Measurements from ENCODE around the gene MAGED2. TPM values are rescaled to one million over a fixed set of nuclear protein-coding genes. Genes with fewer than 3 reads are reported as not detected.

The MAGED2 gene
- total RNA-seq, 4 donors from 2014 or later, result 59.6 to 85.2 (median 72.8) TPM

DNA sequence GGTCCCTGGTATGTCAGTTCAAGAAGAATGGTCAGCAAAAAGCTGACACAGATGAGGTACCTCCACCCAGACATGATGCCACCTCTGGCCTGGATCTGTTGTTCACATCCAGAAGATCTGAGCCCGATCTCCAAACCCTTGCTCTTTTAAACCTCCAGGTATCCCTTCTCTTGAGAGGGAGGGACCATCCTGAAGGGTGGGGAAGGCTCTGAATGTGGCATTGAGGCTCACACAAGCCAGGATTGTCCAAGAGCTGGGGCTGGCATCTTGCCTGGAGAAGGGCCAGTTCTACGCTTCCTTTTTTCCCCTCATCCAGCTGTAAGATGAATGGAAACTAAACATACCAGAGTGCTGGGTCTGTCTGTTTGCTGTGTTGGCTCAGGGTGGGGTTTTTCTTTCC lies 9.4 kb upstream of the MAGED2 start, which contains the start of gene ITIH6:
ITIH6 (minus strand) TSS at position 119 of the 400 bp plus-strand sequence; CDS start at position 74, 45 bp downstream.
- intact Hi-C loops (cut with DNase I; ENCODE audit: low total_unique reads), result no loop called here
- TF ChIP-seq, protein P1, sequence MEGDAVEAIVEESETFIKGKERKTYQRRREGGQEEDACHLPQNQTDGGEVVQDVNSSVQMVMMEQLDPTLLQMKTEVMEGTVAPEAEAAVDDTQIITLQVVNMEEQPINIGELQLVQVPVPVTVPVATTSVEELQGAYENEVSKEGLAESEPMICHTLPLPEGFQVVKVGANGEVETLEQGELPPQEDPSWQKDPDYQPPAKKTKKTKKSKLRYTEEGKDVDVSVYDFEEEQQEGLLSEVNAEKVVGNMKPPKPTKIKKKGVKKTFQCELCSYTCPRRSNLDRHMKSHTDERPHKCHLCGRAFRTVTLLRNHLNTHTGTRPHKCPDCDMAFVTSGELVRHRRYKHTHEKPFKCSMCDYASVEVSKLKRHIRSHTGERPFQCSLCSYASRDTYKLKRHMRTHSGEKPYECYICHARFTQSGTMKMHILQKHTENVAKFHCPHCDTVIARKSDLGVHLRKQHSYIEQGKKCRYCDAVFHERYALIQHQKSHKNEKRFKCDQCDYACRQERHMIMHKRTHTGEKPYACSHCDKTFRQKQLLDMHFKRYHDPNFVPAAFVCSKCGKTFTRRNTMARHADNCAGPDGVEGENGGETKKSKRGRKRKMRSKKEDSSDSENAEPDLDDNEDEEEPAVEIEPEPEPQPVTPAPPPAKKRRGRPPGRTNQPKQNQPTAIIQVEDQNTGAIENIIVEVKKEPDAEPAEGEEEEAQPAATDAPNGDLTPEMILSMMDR (IDR thresholded peaks at IDR 0.05), result no peak
- TF ChIP-seq POLR2A (IDR thresholded peaks at IDR 0.05), result no peak
- H3K4me3 ChIP-seq (ENCODE audit: low read depth, poor library complexity, severe bottlenecking), result no peak within 1 kb of the TSS
- WGBS, 2 donors, result 63 to 79% methylated on average over 2 of the region's 2 CpGs
- DNase-seq (ENCODE audit: low spot score in 2 of 2), result no peak

DNA sequence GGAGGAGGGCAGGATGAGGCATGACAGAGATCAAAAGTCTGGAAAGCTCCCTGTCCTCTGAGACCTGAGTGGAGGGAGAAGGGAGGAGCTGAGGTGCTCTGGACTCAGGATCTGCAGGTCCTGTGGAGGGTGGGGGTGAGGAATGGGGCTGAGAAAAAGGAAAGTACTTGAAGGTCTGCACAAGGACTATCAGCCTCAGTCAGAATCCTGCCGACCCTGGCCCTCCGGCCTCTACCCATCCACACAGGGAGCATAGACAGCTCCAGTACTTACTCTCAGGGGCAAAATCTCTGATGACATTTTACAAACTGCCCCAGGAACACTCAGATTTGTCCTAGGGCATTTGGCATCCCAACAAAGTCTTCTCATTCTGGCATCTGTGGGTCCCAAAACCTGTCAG lies 8.5 kb upstream of the MAGED2 start:
- intact Hi-C loops (cut with DNase I; ENCODE audit: low total_unique reads), result no loop called here
- TF ChIP-seq POLR2A (IDR thresholded peaks at IDR 0.05), result no peak
- TF ChIP-seq, protein P1 (IDR thresholded peaks at IDR 0.05), result no peak
- no peak for DNase-seq (ENCODE audit: low spot score in 2 of 2)
- WGBS, 2 donors, result 62 to 80% methylated on average over 2 of the region's 2 CpGs
- no peak overlapping the region for H3K4me3 ChIP-seq (ENCODE audit: low read depth, poor library complexity, severe bottlenecking)

DNA sequence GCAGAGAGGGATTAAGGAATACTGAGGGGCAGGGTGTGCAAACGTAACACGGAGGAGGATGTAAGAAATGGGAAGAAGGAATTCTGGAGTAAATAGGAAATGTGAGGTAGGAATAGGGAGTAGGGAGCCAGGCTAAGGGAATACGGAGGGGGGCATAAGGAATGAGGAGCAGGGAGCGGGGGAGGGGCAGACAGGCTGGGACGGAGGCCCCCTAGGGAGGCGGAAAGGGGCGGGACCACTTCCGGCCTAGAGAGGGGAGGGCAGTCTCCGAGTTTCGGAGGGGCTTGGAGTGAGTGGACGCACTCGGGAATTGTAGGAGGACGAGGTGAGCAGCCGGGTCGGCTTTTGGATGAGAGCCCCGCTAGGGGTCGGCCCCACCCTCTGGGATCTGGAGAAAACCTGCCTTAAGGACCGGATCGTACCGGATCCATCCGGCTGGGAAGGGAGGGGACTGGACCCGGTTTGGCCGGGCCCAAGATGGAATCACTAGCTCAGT lies 612 bp downstream of the MAGED2 start:
- H3K4me3 ChIP-seq (ENCODE audit: low read depth, poor library complexity, severe bottlenecking), result peak overlapping the region; percentile 65
- peak; percentile 53 to 91 for DNase-seq (ENCODE audit: low spot score in 2 of 2)
- TF ChIP-seq POLR2A (IDR thresholded peaks at IDR 0.05), result no peak
- TF ChIP-seq, protein P1 (IDR thresholded peaks at IDR 0.05), result no peak
- WGBS, 2 donors, result 2 to 33% methylated on average over 22 to 23 of the region's 23 CpGs
- intact Hi-C loops (cut with DNase I; ENCODE audit: low total_unique reads), result no loop called here

DNA sequence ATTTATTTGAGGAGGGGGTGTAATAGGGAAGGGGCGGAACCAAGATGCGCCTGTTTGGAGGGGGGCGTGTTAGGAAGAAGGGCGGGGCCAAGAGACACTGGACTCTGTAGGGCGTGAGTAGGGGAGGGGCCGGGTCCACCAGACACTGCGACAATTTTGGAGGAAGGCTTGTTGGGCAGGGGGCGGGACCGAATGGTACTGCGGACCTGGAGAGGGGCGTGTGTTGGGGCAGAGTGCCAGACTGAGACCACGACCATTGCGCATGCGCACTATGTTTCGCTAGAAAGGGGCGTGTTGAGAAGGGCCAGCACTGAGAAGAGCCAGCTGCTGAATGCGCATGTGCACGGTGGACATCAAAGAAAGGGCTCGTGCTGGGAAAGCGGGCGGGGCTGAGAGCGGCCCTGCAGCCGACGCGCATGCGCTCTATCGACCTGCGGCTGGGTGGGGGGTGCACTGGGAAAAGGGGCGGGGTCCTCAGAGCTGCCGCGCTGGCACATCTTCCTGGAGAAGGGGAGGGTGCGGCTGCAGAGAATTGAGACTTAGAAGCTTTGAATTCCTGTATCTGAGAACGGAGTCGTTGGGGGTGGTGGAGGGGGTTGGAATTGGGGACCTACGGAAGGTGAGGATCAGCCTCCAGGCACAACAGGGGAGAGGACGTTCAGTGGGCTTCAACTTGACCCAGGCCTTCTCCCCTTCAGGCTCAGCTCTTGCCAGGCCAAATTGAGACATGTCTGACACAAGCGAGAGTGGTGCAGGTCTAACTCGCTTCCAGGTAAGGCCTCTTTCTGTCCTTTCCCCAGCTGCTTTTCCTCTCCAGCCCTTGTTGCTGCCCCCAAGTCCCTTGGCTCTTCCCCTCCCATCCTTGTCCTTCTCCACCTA lies 1.3 kb downstream of the MAGED2 start:
- H3K4me3 ChIP-seq (ENCODE audit: low read depth, poor library complexity, severe bottlenecking), result peak overlapping the region; percentile 65
- intact Hi-C loops (cut with DNase I; ENCODE audit: low total_unique reads), result no loop called here
- peak; percentile 92 to 98 for DNase-seq (ENCODE audit: low spot score in 2 of 2)
- WGBS, 2 donors, result 2 to 41% methylated on average over 38 of the region's 38 CpGs
- no peak for TF ChIP-seq POLR2A (IDR thresholded peaks at IDR 0.05)
- TF ChIP-seq, protein P1 (IDR thresholded peaks at IDR 0.05), result no peak

DNA sequence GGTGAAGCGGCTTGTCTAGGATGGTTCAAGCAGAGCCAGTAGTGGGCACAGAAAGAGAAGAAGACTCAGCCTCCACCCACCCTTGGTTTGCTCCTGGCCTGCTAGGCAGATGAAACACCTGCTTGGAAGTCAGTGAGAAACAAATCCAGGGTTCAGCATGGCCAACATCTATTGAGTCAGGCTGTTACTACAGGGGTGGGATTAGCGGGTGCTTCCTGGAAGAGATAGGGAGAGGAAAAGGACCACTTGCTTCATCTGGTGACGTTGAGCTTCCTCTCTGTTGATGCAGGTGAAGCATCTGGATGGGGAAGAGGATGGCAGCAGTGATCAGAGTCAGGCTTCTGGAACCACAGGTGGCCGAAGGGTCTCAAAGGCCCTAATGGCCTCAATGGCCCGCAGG lies 3.0 kb downstream of the MAGED2 start:
- no peak for DNase-seq (ENCODE audit: low spot score in 2 of 2)
- intact Hi-C loops (cut with DNase I; ENCODE audit: low total_unique reads), result no loop called here
- WGBS, 2 donors, result 80 to 100% methylated on average over 5 of the region's 5 CpGs
- H3K4me3 ChIP-seq (ENCODE audit: low read depth, poor library complexity, severe bottlenecking), result no peak overlapping the region
- TF ChIP-seq, protein P1 (IDR thresholded peaks at IDR 0.05), result no peak
- TF ChIP-seq POLR2A (IDR thresholded peaks at IDR 0.05), result no peak

Measured in lower leg skin (tissue), 4 donors.